Activated CD4-positive, alpha-beta T cell treated with anti-CD3 and anti-CD28 coated beads, Interleukin-2, amount 50 U/mL, for 24 hours (primary cell): Measurements from ENCODE around the gene RAB4B.
"Not testable (repeated sequence)": the region's sequence is repeated elsewhere in the genome, so short reads cannot be mapped to it uniquely, and the experiment has no call there.

Experiments
- DNase-seq, 2 donors: peaks; one replicate each; pipeline ENCODE4 v3.0.0-alpha.2; 2020; ENCODE audit warnings: low read depth in 1 of 2, low spot score in 1 of 2

RAB4B gene

DNA sequence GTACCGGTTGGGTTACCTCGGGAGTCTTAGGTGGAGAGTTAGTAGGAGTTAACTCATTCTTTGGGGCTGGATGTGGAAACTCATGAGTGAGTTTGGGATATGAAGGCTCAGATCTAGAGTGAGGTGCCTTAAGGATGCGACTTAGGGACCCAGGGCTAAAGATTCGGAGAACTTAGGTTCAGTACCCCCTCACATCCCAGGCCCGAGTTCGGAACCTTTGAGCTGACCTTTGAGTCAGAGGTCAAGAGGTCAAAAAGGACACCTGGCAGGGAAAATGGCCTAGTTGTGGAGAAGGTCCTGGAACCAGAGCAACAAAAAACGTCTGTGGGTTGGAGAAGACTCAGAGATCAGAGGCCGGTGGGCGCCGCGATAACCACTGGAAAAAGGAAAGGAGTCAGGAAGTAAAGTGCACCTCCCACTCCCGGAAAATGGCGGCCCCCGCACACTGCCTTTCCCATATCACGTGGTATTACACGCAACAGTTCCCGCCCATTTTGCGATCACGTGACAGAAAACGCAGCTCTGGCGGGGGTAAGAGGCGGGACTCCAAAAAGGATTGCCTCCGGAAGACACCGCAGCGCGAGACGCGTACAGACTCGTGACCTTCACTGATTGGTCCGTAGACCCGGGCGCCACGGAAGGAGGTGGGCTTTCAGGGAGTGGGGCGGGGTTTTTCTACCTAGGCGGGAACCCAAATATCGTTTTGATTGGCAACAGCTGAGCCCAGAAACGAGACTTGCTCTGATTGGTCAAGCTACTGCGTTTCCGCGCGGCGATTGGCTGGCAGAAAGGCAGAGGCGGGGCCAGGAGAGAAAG lies 27.8 kb upstream of the RAB4B start, which contains the start of gene ACTMAP:
Gene ACTMAP, minus strand, starts transcription at position 420 of the 816 bp plus-strand sequence. CDS start 674 bp downstream, outside the sequence.
- DNase-seq = peak; percentile 97 to 100

DNA sequence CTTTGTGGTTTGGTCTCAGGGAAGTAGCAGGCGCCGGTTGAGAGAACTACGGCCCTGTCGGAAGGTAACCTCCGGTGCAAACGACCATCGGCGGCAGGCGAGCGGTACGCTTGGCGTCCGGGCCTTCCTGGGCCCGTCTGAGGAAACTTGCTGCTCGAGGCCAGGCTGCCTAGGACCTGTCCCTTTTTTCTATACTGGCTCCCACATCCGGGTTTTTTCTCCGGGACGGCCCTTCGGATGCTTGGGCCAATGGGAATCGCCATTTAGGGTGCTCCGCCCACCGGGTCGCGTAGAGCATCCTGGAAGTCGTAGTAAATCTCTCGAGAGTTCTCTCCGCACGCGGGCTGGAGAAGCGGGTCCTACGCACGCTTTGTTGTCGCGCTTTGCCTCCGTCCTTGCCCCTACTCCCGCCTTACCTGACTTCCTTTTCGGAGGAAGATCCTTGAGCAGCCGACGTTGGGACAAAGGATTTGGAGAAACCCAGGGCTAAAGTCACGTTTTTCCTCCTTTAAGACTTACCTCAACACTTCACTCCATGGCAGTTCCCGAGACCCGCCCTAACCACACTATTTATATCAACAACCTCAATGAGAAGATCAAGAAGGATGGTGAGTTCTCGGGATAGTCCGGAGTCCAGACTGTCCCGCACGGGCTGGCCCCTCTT lies 27.0 kb upstream of the RAB4B start, which contains the start of gene SNRPA:
Gene SNRPA, plus strand, starts transcription at position 330 of the 664 bp plus-strand sequence. Its CDS starts 206 bp downstream, at position 536.
- peak in 1 of 2 donors; percentile 97 for DNase-seq

GRCh38 chr19:40752257-40752781 lies 25.7 kb upstream of the RAB4B start:
- DNase-seq = no peak

GRCh38 chr19:40754611-40755247 lies 23.3 kb upstream of the RAB4B start:
- peak; percentile 41 to 49 for DNase-seq

- DNase-seq = no peak
Measured at GRCh38 chr19:40755248-40755624, 22.8 kb upstream of the RAB4B start.

DNA sequence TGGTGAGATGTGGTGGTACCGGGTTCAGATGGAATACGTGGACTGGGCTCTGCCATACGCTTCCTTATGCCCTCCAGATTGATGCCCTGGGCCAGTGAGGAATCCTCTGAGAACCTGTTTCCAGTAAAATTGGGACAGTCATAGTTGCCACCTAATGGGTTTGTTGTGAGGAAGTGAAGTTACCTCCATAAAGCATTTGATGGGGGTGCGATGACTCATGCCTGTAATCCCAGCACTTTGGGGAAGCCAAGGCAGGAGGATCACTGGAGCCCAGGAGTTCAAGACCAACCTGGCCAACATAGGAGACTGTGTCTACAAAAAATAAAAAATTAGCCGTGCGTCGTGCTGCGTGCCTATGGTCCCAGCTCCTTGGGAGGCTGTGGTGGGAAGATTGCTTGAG lies 22.3 kb upstream of the RAB4B start:
- DNase-seq = no peak

DNA sequence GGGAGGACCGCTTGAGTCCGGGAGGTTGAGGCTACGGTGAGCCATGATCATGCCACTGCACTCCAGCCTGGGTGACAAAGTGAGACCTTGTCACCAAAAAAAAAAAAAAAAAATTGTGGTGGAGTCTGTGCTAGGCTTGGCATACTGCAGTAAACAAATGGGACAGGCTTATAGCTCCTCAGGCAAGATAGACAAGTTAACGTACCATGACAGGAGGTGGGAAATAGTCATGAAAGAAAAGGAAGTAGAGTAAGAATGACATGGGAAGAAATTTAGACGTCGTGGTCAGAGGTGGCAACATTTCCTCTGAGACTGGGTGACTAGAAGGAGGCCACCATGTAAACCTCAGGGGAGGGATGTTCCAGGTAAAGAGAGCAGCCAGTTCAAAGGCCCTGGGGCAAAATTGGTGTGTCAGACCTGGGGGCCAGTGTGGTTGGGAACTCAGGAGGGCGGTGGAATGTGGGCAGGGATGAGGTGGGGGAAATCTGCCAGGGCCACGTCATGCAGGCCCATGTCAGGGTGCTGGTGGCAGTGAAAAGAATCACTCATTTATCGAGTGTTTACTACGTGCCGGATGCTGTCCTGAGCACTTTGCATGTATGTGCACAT lies 21.4 kb upstream of the RAB4B start:
- no peak for DNase-seq

DNA sequence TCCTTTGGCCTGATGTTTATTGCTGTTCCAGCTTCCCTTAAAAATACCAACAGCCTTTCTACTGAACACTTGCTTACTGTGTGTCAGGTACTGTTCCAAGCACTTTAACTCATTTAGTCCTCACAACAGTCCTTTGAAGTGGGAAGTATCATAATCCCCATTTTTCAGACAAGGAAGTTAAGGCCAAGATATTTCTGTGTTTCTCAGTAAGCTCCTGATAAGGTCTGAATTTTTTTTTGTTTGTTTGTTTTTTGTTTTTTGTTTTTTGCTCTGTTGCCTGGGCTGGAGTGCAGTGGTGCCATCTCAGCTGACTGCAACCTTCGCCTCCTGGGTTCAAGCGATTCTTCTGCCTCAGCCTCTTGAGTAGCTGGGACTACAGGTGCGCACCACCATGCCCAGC lies 19.6 kb upstream of the RAB4B start:
- DNase-seq = no peak

DNA sequence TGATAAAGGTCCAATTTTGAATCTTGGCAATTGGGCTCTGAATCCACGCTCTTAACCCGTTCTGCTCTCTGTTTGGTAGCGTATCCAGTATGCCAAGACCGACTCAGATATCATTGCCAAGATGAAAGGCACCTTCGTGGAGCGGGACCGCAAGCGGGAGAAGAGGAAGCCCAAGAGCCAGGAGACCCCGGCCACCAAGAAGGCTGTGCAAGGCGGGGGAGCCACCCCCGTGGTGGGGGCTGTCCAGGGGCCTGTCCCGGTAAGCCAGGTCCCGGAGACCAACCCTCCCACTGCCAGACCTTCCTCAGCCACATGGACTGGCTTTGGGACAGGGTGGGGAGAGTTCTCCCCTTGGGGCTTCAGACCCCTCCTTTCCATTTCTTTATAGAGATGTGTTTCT lies 18.7 kb upstream of the RAB4B start:
- DNase-seq = no peak

DNA sequence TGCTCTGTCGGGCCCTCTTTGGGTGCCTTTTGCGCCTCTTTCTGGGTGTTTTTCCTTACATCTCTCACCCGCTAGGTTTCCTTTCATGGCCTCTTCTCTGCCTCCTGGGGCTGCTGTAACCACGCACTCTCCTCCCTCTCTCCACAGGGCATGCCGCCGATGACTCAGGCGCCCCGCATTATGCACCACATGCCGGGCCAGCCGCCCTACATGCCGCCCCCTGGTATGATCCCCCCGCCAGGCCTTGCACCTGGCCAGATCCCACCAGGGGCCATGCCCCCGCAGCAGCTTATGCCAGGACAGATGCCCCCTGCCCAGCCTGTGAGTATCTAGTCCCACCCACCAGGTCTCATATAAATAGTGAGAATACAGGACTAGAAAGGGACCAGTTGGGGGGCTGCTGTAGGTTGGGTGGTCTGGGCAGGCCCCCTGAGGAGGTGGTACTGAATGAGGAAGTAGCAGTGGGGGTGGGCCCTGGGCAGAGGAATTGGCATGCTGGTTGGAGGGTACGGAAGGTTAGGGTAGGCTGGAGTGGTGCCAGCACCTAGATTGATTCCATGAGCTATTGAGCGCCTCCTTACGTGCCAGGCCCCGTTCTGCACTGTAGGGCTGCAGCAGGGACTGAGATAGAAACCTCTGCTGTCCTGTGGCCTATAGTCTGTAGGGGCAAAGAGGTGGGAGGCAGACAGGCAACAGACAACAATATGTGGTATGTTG lies 15.1 kb upstream of the RAB4B start:
- DNase-seq = no peak

- no peak for DNase-seq
Measured at GRCh38 chr19:40763526-40763925, 14.5 kb upstream of the RAB4B start.

GRCh38 chr19:40763963-40764362 lies 14.1 kb upstream of the RAB4B start:
- no peak for DNase-seq

GRCh38 chr19:40766385-40766784 lies 11.7 kb upstream of the RAB4B start:
- DNase-seq = not testable (repeated sequence)

DNA sequence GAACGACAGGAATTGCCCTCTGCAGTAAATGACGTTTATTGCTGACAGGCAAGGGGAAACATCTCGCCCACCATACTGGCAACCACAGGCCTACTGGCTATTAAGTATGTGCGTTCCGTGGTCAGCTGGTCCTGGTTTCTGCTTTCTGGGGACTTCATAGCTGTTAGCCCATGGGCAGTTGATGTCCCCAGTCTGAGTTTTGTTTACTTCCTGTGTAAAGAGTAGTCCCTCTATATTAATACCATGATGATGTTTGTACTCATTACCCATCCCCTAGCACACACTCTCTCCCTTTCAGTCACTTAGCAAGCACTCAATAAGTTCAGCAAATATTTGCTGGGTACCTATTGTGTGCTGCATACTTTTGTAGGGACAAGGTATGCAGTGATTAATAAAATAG lies 9.2 kb upstream of the RAB4B start:
- DNase-seq = no peak

GRCh38 chr19:40771101-40771862 lies 6.8 kb upstream of the RAB4B start:
- DNase-seq = not testable (repeated sequence)

DNA sequence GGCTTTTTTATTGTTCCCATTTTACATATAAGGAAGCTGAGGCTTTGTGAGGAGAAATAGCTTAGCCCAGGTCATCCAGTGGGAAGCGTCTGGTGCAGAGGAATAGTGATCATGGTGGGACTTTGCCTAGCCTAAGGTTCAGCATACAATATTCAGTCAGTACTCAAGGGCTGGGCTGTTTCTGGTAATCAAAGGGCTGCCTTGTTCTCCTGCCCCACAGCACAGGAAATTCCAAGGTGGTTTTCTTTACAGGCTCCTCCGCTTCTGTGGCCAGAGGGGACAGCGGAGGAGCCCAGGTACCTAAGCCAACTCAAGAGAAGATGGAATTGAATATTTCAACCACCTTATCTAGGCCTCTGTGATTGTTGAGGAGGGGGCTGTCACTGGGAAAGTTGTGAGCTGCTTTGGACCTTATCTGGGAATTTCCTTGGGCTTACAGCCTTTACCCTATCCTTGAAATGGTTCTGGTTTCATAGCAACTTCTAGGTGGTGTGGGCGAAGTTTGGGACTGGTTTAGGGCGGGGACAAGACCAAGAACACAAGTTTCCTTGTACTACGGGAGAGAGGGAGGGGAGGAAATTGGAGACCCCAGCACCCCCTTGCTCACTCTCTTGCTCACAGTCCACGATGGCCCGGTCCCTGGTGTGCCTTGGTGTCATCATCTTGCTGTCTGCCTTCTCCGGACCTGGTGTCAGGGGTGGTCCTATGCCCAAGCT lies 3.0 kb upstream of the RAB4B start, which contains the start of gene MIA:
Gene MIA, plus strand, starts transcription at position 606 of the 716 bp plus-strand sequence. Its CDS starts 22 bp downstream, at position 628.
- no peak for DNase-seq

DNA sequence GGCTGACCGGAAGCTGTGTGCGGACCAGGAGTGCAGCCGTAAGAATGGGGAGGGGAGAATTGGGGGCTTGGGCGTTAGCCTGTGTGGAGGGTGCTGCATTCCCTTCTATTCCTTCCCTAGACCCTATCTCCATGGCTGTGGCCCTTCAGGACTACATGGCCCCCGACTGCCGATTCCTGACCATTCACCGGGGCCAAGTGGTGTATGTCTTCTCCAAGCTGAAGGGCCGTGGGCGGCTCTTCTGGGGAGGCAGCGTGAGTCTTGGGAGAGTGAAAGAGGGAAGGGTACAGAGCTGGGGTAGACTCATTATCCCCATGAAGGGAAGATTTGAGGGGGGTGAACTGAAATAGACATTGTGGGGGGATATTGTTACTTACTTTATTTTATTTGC lies 2.4 kb upstream of the RAB4B start:
- no peak for DNase-seq

DNA sequence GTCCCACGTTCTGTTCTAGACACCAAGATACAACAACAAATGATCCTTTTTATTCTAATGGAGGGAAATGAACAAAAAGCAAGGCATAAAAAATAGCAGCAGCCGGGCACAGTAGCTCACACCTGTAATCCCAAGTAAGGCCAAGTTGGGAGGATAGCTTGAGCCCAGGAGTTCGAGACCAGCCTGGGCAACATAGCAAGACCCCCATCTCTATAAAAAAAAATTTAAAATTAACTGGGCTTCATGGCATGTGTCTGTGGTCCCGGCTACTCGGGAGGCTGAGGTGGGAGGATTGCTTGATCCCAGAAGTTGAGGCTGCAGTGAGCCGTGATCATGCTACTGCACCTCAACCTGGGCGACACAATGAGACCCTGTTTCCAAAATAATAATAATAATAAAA lies 1.7 kb upstream of the RAB4B start:
- no peak for DNase-seq
